Neural progenitor cell (in vitro differentiated cells): ENCODE results near the gene E2F1. TPM values are rescaled to one million over a fixed set of nuclear protein-coding genes. Genes with fewer than 3 reads are reported as not detected.

Experiments
- DNase-seq: peaks from one replicate; pipeline ENCODE4 v3.0.0-alpha.2; 2016; ENCODE audit warnings: low spot score
- H2AFZ ChIP-seq: fragments of 200-600 bp; sonication (generic); replicated peaks from 2 replicates; pipeline ENCODE4 v1.6.1; 2016; ENCODE audit warnings: antibody characterized with exemption
- H3F3A ChIP-seq: fragments of 200-600 bp; sonication (generic); 2 replicates; pipeline ENCODE4 v1.6.1; 2016; ENCODE audit warnings: antibody characterized with exemption, low read depth
- H3K27ac ChIP-seq: fragments of 200-600 bp; sonication (generic); 2 replicates; pipeline ENCODE4 v1.5.1; 2016; ENCODE audit warnings: mild to moderate bottlenecking
- H3K27me3 ChIP-seq: fragments of 200-600 bp; sonication (generic); 2 replicates; pipeline ENCODE4 v1.6.1; 2016; ENCODE audit warnings: mild to moderate bottlenecking, moderate library complexity
- H3K36me3 ChIP-seq: fragments of 200-600 bp; sonication (generic); 2 replicates; pipeline ENCODE4 v1.5.1; 2016
- H3K4me1 ChIP-seq: fragments of 200-600 bp; sonication (generic); 2 replicates; pipeline ENCODE4 v1.6.1; 2016; ENCODE audit warnings: mixed run types
- H3K4me2 ChIP-seq: fragments of 200-600 bp; sonication (generic); 2 replicates; pipeline ENCODE4 v1.6.1; 2016
- H3K4me3 ChIP-seq: fragments of 200-600 bp; sonication (generic); 2 replicates; pipeline ENCODE4 v1.5.1; 2016
- H3K79me2 ChIP-seq: fragments of 200-600 bp; sonication (generic); 2 replicates; pipeline ENCODE4 v1.6.1; 2016; ENCODE audit warnings: low read depth
- H3K9ac ChIP-seq: fragments of 200-600 bp; sonication (generic); 2 replicates; pipeline ENCODE4 v1.6.1; 2016
- H3K9me3 ChIP-seq: fragments of 200-600 bp; sonication (generic); 2 replicates; pipeline ENCODE4 v1.5.1; 2016; ENCODE audit warnings: low read depth
- H4K20me1 ChIP-seq: fragments of 200-600 bp; sonication (generic); 2 replicates; pipeline ENCODE4 v1.6.1; 2016; ENCODE audit warnings: low read depth
- H3K27ac Mint-ChIP-seq: 3 replicates; pipeline ENCODE4 v1.8.0; 2021; ENCODE audit warnings: mixed read lengths
- H3K27me3 Mint-ChIP-seq: 2 replicates; pipeline ENCODE4 v1.8.0; 2022; ENCODE audit warnings: low read depth, mild to moderate bottlenecking, inconsistent platforms, moderate library complexity, mixed read lengths; ENCODE audit not compliant: insufficient read depth
- H3K36me3 Mint-ChIP-seq: 3 replicates; pipeline ENCODE4 v1.8.0; 2021; ENCODE audit warnings: mixed read lengths
- H3K4me1 Mint-ChIP-seq: 3 replicates; pipeline ENCODE4 v1.8.0; 2021; ENCODE audit warnings: mixed read lengths
- H3K4me3 Mint-ChIP-seq: 3 replicates; pipeline ENCODE4 v1.8.0; 2021; ENCODE audit warnings: mild to moderate bottlenecking, moderate library complexity, mixed read lengths
- H3K9me3 Mint-ChIP-seq: 3 replicates; pipeline ENCODE4 v1.8.0; 2020; ENCODE audit warnings: mixed read lengths
- EZH2 ChIP-seq: fragments of 200-600 bp; sonication (generic); IDR thresholded peaks from 2 replicates; pipeline ENCODE4 v1.6.1; 2017; ENCODE audit warnings: antibody characterized with exemption, mild to moderate bottlenecking, moderate library complexity
- EZH2phosphoT487 ChIP-seq: fragments of 200-600 bp; sonication (generic); IDR thresholded peaks from 2 replicates; pipeline ENCODE4 v1.6.1; 2017; ENCODE audit warnings: antibody characterized with exemption
- total RNA-seq: library from RNA; depleted of rRNA; stranded (reverse); fragments of >200 nt; gene quantifications from 2 replicates; pipeline ENCODE4 v1.2.3, GENCODE V29; 2015; ENCODE audit warnings: low replicate concordance
- TF ChIP-seq, protein P1 (sequence below): fragments of 200-600 bp; sonication (generic); IDR thresholded peaks from 2 replicates; pipeline ENCODE4 v1.5.1; 2017; ENCODE audit warnings: antibody characterized with exemption, mild to moderate bottlenecking

E2F1 gene
- total RNA-seq, 1 donor from 2014 or later, result 9.7 TPM

DNA sequence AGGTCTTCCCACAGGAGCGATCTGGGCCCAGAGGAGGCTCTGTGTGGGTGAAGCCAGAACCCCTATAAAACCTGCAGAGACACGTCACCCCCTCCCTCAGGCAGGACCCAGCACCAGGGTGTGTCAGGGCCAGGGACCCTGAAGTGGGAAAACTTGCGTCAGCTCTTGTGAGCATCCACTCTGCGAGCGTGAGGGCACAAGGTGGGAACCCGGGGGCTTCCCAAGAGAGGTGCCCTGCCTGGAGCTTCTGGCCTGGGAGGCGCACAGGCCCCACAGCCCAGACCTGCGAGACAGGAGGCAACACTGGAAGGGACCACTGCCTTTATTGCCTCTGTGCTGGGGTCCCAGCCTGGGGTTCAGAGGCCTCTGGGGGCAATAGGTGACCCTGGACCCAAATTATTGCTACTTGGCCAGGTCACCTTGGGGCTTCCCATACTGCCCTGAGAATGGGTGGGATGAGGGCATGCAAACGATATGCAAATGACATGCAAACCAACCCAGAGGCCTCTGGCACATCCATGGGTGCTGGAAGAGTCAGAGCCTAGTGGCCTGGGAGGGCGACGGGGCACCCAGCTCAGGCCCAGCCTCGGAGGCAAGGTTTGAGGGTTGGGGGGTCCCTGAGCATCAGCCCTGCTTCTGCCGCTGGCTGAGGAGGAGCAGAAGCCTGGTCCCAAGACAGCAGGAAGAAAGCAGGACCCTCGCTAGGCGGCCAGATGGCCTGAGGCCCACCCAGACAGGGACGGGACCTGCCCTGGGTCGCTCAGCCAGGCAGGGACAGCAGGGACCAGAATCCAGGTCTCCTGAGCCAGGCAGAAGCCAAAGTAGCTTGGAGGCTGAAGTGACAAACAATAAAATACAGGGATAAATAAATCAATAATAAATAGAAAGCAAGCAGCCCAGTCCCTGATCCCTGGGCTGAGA lies 29.1 kb downstream of the E2F1 start:
- Mint-ChIP-seq H3K27me3 (peaks cover 4% of the 10 kb centered on the region), H3K4me1 (peaks cover 5% of the 10 kb centered on the region), H3K9me3 (no peaks in the 10 kb centered on the region), H3K27ac (no peak overlapping the region), H3K4me3 (no peak overlapping the region), H3K36me3 (no peaks in the 10 kb centered on the region)
- H3K79me2 ChIP-seq, result no peaks in the 10 kb centered on the region
- H3K4me2 ChIP-seq, result no peak overlapping the region
- H3K9ac ChIP-seq, result no peak overlapping the region
- DNase-seq, result no peak
- H3K9me3 ChIP-seq, result no peaks in the 10 kb centered on the region
- H3K27ac ChIP-seq, result no peak overlapping the region
- H4K20me1 ChIP-seq, result no peaks in the 10 kb centered on the region
- H2AFZ ChIP-seq, result no peak overlapping the region
- no peaks in the 10 kb centered on the region for H3K4me1 ChIP-seq
- no peaks in the 10 kb centered on the region for H3F3A ChIP-seq
- no peak overlapping the region for H3K4me3 ChIP-seq
- no peak for TF ChIP-seq EZH2phosphoT487
- no peaks in the 10 kb centered on the region for H3K27me3 ChIP-seq
- no peaks in the 10 kb centered on the region for H3K36me3 ChIP-seq

- Histone ChIP-seq H3K79me2 (no peaks in the 10 kb centered on the region), H2AFZ (no peak overlapping the region), H3K4me2 (no peak overlapping the region), H4K20me1 (no peaks in the 10 kb centered on the region), H3K4me3 (no peak overlapping the region), H3K9ac (no peak overlapping the region), H3K4me1 (no peaks in the 10 kb centered on the region), H3K36me3 (no peaks in the 10 kb centered on the region), H3K9me3 (no peaks in the 10 kb centered on the region), H3K27me3 (no peaks in the 10 kb centered on the region), H3F3A (no peaks in the 10 kb centered on the region), H3K27ac (no peak overlapping the region)
- TF ChIP-seq, protein P1, sequence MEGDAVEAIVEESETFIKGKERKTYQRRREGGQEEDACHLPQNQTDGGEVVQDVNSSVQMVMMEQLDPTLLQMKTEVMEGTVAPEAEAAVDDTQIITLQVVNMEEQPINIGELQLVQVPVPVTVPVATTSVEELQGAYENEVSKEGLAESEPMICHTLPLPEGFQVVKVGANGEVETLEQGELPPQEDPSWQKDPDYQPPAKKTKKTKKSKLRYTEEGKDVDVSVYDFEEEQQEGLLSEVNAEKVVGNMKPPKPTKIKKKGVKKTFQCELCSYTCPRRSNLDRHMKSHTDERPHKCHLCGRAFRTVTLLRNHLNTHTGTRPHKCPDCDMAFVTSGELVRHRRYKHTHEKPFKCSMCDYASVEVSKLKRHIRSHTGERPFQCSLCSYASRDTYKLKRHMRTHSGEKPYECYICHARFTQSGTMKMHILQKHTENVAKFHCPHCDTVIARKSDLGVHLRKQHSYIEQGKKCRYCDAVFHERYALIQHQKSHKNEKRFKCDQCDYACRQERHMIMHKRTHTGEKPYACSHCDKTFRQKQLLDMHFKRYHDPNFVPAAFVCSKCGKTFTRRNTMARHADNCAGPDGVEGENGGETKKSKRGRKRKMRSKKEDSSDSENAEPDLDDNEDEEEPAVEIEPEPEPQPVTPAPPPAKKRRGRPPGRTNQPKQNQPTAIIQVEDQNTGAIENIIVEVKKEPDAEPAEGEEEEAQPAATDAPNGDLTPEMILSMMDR, result no peak
- no peak for TF ChIP-seq EZH2
- no peak for TF ChIP-seq EZH2phosphoT487
- H3K27me3 Mint-ChIP-seq, result peaks cover 4% of the 10 kb centered on the region
- H3K27ac Mint-ChIP-seq, result no peak overlapping the region
- no peak overlapping the region for H3K4me3 Mint-ChIP-seq
- DNase-seq, result no peak
- no peaks in the 10 kb centered on the region for H3K36me3 Mint-ChIP-seq
- H3K9me3 Mint-ChIP-seq, result no peaks in the 10 kb centered on the region
- peaks cover 5% of the 10 kb centered on the region for H3K4me1 Mint-ChIP-seq
Observed at GRCh38 chr20:33656010-33656782, 30.0 kb downstream of the E2F1 start.

DNA sequence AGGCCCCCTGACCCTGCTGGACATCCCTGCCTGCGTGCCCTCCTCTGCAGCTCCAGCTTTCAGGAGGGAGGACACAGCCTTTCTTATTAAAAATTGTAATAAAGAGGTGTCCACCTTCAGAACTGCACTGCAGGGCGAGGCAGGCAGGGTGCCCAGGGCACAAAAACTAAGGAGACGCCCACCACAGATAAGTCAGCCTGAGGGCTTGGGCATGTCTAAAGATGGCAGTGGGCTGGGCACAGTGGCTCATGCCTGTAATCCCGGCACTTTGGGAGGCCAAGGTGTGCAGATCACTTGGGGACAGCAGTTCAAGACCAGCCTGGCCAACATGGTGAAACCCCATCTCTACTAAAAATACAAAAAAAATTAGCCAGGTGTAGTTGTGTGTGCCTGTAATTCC lies 31.0 kb downstream of the E2F1 start:
- DNase-seq, result no peak
- TF ChIP-seq EZH2phosphoT487 (no peak), EZH2 (no peak)
- TF ChIP-seq, protein P1, result no peak
- Histone ChIP-seq H2AFZ (no peak overlapping the region), H3K9me3 (no peaks in the 10 kb centered on the region), H3K79me2 (no peaks in the 10 kb centered on the region), H3K4me3 (no peak overlapping the region), H3F3A (no peaks in the 10 kb centered on the region), H3K4me2 (no peak overlapping the region), H3K4me1 (no peaks in the 10 kb centered on the region), H3K27ac (no peak overlapping the region), H3K9ac (no peak overlapping the region), H4K20me1 (no peaks in the 10 kb centered on the region), H3K27me3 (no peaks in the 10 kb centered on the region), H3K36me3 (no peaks in the 10 kb centered on the region)
- peaks cover 5% of the 10 kb centered on the region for H3K4me1 Mint-ChIP-seq
- peak overlapping the region; percentile 38 for H3K4me3 Mint-ChIP-seq
- no peak overlapping the region for H3K27ac Mint-ChIP-seq
- H3K27me3 Mint-ChIP-seq, result peaks cover 4% of the 10 kb centered on the region
- no peaks in the 10 kb centered on the region for H3K36me3 Mint-ChIP-seq
- H3K9me3 Mint-ChIP-seq, result no peaks in the 10 kb centered on the region
